H1 (cell line): ENCODE measurements around the gene ITGB4. TPM values are rescaled to one million over a fixed set of nuclear protein-coding genes. Genes with fewer than 3 reads are reported as not detected.
A peak's percentile ranks its signal among the peaks of the same experiment; 100 is the strongest.

Experiments used
- CTCF ChIA-PET: fragments of 300-600 bp; sonication (Branson Sonifier 250); formaldehyde crosslinking; loops from one replicate; lab custom pipeline; 2021; ENCODE audit not compliant: partially characterized antibody; lab: Charles Lee
- POLR2A ChIA-PET: fragments of 300-600 bp; sonication (Branson Sonifier 250); formaldehyde crosslinking; loops from one replicate; lab custom pipeline; 2021; ENCODE audit warnings: inconsistent platforms; ENCODE audit not compliant: partially characterized antibody; lab: Charles Lee
- DNase-seq, 2 experiments: peaks; one replicate each; pipeline versions ENCODE4 v3.0.0 to v3.0.0-alpha.2; 2010 to 2022; ENCODE audit warnings: low spot score in 2 of 2, low read depth in 1 of 2, mixed read lengths in 1 of 2
- FAIRE-seq: peaks from 2 replicates; lab custom pipeline; 2011; peaks lifted over from hg19 to GRCh38; lab: Jason Lieb, UNC
- H2AFZ ChIP-seq: 2 replicates; pipeline ENCODE4 v1.8.1; 2012; ENCODE audit warnings: low read length, inconsistent platforms
- H2AK5ac ChIP-seq: 2 replicates; pipeline ENCODE4 v1.6.1; 2013; ENCODE audit warnings: low read depth, low read length
- H2BK120ac ChIP-seq: replicated peaks from 2 replicates; pipeline ENCODE3; 2013; ENCODE audit warnings: low read depth, low read length, inconsistent platforms
- H2BK12ac ChIP-seq: 2 replicates; pipeline ENCODE4 v1.6.1; 2013; ENCODE audit warnings: low read depth, low read length
- H2BK15ac ChIP-seq: 2 replicates; pipeline ENCODE4 v1.6.1; 2013; ENCODE audit warnings: low read length
- H2BK20ac ChIP-seq: 2 replicates; pipeline ENCODE4 v1.6.1; 2013; ENCODE audit warnings: low read length
- H2BK5ac ChIP-seq: 2 replicates; pipeline ENCODE4 v1.6.1; 2013; ENCODE audit warnings: low read depth, low read length
- H3K14ac ChIP-seq: 2 replicates; pipeline ENCODE4 v1.6.1; 2013; ENCODE audit warnings: inconsistent platforms; ENCODE audit not compliant: insufficient read length
- H3K18ac ChIP-seq: 2 replicates; pipeline ENCODE4 v1.6.1; 2013; ENCODE audit warnings: low read length; ENCODE audit errors: extremely low read depth
- H3K23ac ChIP-seq: 2 replicates; pipeline ENCODE4 v1.6.1; 2013; ENCODE audit warnings: inconsistent platforms; ENCODE audit not compliant: insufficient read length
- H3K23me2 ChIP-seq: 2 replicates; pipeline ENCODE4 v1.6.1; 2013; ENCODE audit warnings: low read depth, low read length
- H3K27ac ChIP-seq: 2 replicates; pipeline ENCODE4 v1.6.1; 2011; ENCODE audit warnings: low read depth, low read length, inconsistent platforms
- H3K27me3 ChIP-seq, 4 experiments: replicated peaks in 1 of 4; 1 replicate in 1 of 4; 2 replicates in 3 of 4; pipeline versions ENCODE4 v1.6.1 to v1.8.1; 2011 to 2013; ENCODE audit warnings: low read length in 3 of 4, mild to moderate bottlenecking in 3 of 4, inconsistent platforms in 2 of 4, mixed read lengths in 2 of 4, moderate library complexity in 1 of 4; ENCODE audit not compliant: control insufficient read depth in 3 of 4, insufficient read depth in 3 of 4; ENCODE audit errors: extremely low read depth in 1 of 4
- H3K36me3 ChIP-seq, 4 experiments: 2 replicates each; pipeline versions ENCODE4 v1.6.1 to v1.8.1; 2011 to 2013; ENCODE audit warnings: mild to moderate bottlenecking in 4 of 4, low read length in 3 of 4, moderate library complexity in 2 of 4, control low read depth in 1 of 4, inconsistent platforms in 1 of 4; ENCODE audit not compliant: insufficient read depth in 4 of 4, control insufficient read depth in 2 of 4
- H3K4ac ChIP-seq: replicated peaks from 2 replicates; pipeline ENCODE3; 2013; ENCODE audit warnings: low read length, low read depth, mixed read lengths, inconsistent platforms; ENCODE audit not compliant: insufficient read length
- H3K4me1 ChIP-seq, 4 experiments: replicated peaks in 1 of 4; 1 replicate in 1 of 4; 2 replicates in 3 of 4; pipeline versions ENCODE4 v1.6.1 to v1.8.1; 2011 to 2013; ENCODE audit warnings: low read length in 3 of 4, inconsistent platforms in 2 of 4, mixed read lengths in 1 of 4; ENCODE audit not compliant: insufficient read depth in 4 of 4, control insufficient read depth in 3 of 4
- H3K4me2 ChIP-seq, 2 experiments: 2 replicates each; pipeline versions ENCODE4 v1.6.1 to v1.8.1; 2011 to 2013; ENCODE audit warnings: low read depth in 2 of 2, low read length in 2 of 2, control low read depth in 1 of 2, inconsistent platforms in 1 of 2, mild to moderate bottlenecking in 1 of 2; ENCODE audit not compliant: insufficient read depth in 1 of 2
- H3K4me3 ChIP-seq, 4 experiments: fragments of 200-600, 300-600 bp in 1 of 4; sonication (generic), shearing (Covaris generic), sonication (Bioruptor Twin) in 1 of 4; 2 replicates each; pipeline versions ENCODE4 v1.5.1 to v1.8.1; 2011 to 2016; ENCODE audit warnings: low read length in 4 of 4, low read depth in 3 of 4, control low read depth in 2 of 4, inconsistent platforms in 2 of 4, mild to moderate bottlenecking in 2 of 4, mixed read lengths in 1 of 4, moderate library complexity in 1 of 4; ENCODE audit not compliant: insufficient read depth in 2 of 4; ENCODE audit errors: extremely low read depth in 1 of 4
- H3K56ac ChIP-seq: replicated peaks from 2 replicates; pipeline ENCODE3; 2013; ENCODE audit warnings: low read depth, mild to moderate bottlenecking, mixed read lengths, low read length, inconsistent platforms; ENCODE audit not compliant: insufficient read length
- H3K79me1 ChIP-seq: 2 replicates; pipeline ENCODE4 v1.6.1; 2013; ENCODE audit warnings: low read depth, low read length, control low read depth
- H3K79me2 ChIP-seq, 2 experiments: 2 replicates each; pipeline versions ENCODE4 v1.6.1 to v1.8.1; 2012 to 2013; ENCODE audit warnings: low read length in 2 of 2, mild to moderate bottlenecking in 2 of 2, inconsistent platforms in 1 of 2; ENCODE audit not compliant: insufficient read depth in 2 of 2, control insufficient read depth in 1 of 2
- H3K9ac ChIP-seq, 4 experiments: replicated peaks in 1 of 4; 1 replicate in 1 of 4; 2 replicates in 3 of 4; pipeline versions ENCODE4 v1.6.1 to v1.8.1; 2011 to 2013; ENCODE audit warnings: low read depth in 3 of 4, low read length in 3 of 4, control low read depth in 2 of 4, mild to moderate bottlenecking in 2 of 4, moderate library complexity in 2 of 4, inconsistent platforms in 1 of 4; ENCODE audit errors: extremely low read depth in 1 of 4
- H3K9me3 ChIP-seq, 2 experiments: 2 replicates each; pipeline versions ENCODE4 v1.6.1 to v1.8.1; 2012 to 2013; ENCODE audit warnings: mild to moderate bottlenecking in 2 of 2, moderate library complexity in 2 of 2, control low read depth in 1 of 2, inconsistent platforms in 1 of 2, low read depth in 1 of 2, low read length in 1 of 2, mixed read lengths in 1 of 2; ENCODE audit not compliant: insufficient read depth in 2 of 2
- H4K20me1 ChIP-seq, 2 experiments: replicated peaks in 1 of 2; 2 replicates each; pipeline versions ENCODE3 to v1.8.1; 2011 to 2013; ENCODE audit warnings: inconsistent platforms in 2 of 2, low read length in 2 of 2, mild to moderate bottlenecking in 1 of 2; ENCODE audit not compliant: insufficient read depth in 2 of 2, control insufficient read depth in 1 of 2
- H4K5ac ChIP-seq: 2 replicates; pipeline ENCODE4 v1.6.1; 2013; ENCODE audit warnings: low read length, low read depth, mixed read lengths, inconsistent platforms; ENCODE audit not compliant: insufficient read length
- H4K8ac ChIP-seq: 2 replicates; pipeline ENCODE4 v1.8.0; 2013; ENCODE audit warnings: mild to moderate bottlenecking, moderate library complexity, low read length, inconsistent platforms; ENCODE audit not compliant: insufficient read depth; ENCODE audit errors: extremely low read depth
- H4K91ac ChIP-seq: replicated peaks from 2 replicates; pipeline ENCODE3; 2013; ENCODE audit warnings: low read length, mixed read lengths, inconsistent platforms; ENCODE audit not compliant: insufficient read length
- ASH2L ChIP-seq: fragments of 200-600, 300-600 bp; sonication (generic); IDR thresholded peaks from one replicate; pipeline ENCODE4 v1.7.1; 2017; ENCODE audit warnings: low read length
- JUN ChIP-seq: IDR thresholded peaks from 2 replicates; pipeline ENCODE4 v1.6.1; 2011; ENCODE audit warnings: low read depth, mild to moderate bottlenecking, improper control_type of control experiment, low read length
- WGBS, 2 experiments: shearing (Covaris generic) in 1 of 2; methylation state at CpG; one replicate each; pipeline versions ENCODE4 v1.1.6 to v1.1.7; 2013 to 2015; ENCODE audit warnings: low lambda C conversion rate in 2 of 2, mixed read lengths in 2 of 2, inconsistent platforms in 1 of 2, low coverage in 1 of 2, missing lambda C conversion rate in 1 of 2; ENCODE audit not compliant: insufficient replicate concordance in 2 of 2, insufficient coverage in 1 of 2, insufficient read length in 1 of 2; ENCODE audit errors: extremely low coverage in 1 of 2, missing lambda C conversion rate in 1 of 2; 5-methylcytosine and 5-hydroxymethylcytosine counted together
- polyA plus RNA-seq, 7 experiments: library from polyadenylated mRNA; depleted of rRNA in 3 of 7; stranded (reverse) in 5 of 7; unstranded in 2 of 7; fragments of >200 nt in 5 of 7; fragments of 200-250 nt in 2 of 7; gene quantifications; 1 replicate in 5 of 7; 2 replicates in 1 of 7; 4 replicates in 1 of 7; pipeline versions ENCODE4 v1.2.1 to v1.2.3, GENCODE V29; 2011 to 2013; ENCODE audit warnings: missing spikeins in 2 of 7, mixed read lengths in 2 of 7
- total RNA-seq: library from RNA; stranded (reverse); fragmentation: NEBNext Ultra II Directional; extraction: Animal tissue kit (Norgen Biotek cat#: 25700); gene quantifications from 2 replicates; pipeline ENCODE4 v1.2.1, GENCODE V29; 2021

ITGB4 gene
- total and polyA plus RNA-seq, 2 of the 8 experiments (the other 6 are each of a cell fraction or from before 2014, with no cell fraction given) = 5.2 to 5.6 TPM

DNA sequence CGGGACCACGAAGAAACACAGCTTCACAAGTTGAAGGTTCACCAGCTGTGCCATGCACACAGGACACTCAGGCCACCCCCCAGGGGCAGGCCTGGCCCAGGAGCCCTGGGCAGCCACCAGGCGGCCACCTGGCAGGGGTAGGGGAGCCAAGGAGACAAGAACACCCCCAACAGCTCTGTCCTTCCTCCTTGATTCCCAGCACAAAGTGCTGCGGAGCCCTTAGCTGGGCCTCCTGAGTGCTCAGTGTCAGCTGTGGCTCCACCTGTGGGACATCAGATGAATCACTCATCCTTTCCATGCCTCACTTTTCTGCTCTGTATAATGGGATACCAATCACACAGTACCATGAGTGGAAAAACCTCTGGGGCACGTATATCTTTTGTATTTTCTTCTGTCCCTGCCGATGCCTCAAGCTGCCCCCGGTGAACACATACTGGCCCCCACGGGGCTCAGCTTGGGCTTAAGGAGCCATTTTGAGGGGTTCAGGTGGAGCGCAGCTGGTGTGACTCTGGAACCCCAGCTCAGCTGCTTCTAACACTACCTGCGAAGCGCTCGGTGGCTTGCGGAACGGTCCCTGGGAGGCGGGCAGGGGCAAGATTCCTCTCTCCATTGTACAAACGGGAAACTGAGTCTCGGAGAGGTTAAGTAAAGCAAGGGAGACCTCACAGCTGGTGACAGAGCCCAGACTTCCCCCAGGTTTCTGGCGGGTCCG, 31.7 kb downstream of the ITGB4 start:
- Histone ChIP-seq H3K18ac (no peak overlapping the region; the same call in 1 of the 2 replicates), H3K4me1 (peaks cover 0 to 5% (median 3%) of the 10 kb centered on the region in 4 experiments; a peak in 4 of 7 replicates), H3K23me2 (no peaks in the 10 kb centered on the region; the same call in 1 of the 2 replicates), H2AK5ac (peak overlapping the region; percentile 69; the same call in 1 of the 2 replicates), H3K27me3 (peaks cover 0 to 2% (median 0%) of the 10 kb centered on the region in 4 experiments; a peak in 1 of 7 replicates), H2BK15ac (no peak overlapping the region), H2AFZ (peak overlapping the region; percentile 65; the same call in 1 of the 2 replicates), H3K36me3 (no peaks in the 10 kb centered on the region), H3K79me1 (no peaks in the 10 kb centered on the region), H3K9ac (peak overlapping the region in 2 of 4 experiments; percentile 29 to 39; a peak in 1 of 7 replicates), H3K4me2 (peak overlapping the region; percentile 7 to 73; a peak in 3 of 4 replicates), H3K4me3 (peak overlapping the region; percentile 11 to 59 (median 21); a peak in 5 of 8 replicates), H4K91ac (peak overlapping the region; percentile 73), H4K8ac (peak overlapping the region; percentile 80), H3K79me2 (no peaks in the 10 kb centered on the region), H3K9me3 (no peaks in the 10 kb centered on the region), H3K14ac (no peak overlapping the region), H4K20me1 (peaks cover 0 to 5% of the 10 kb centered on the region in 2 experiments), H2BK20ac (no peak overlapping the region), H2BK120ac (no peak overlapping the region), H2BK12ac (no peak overlapping the region), H3K27ac (no peak overlapping the region), H3K56ac (no peak overlapping the region), H2BK5ac (no peak overlapping the region), H4K5ac (no peak overlapping the region), H3K23ac (no peak overlapping the region), H3K4ac (peak overlapping the region; percentile 53)
- ChIA-PET CTCF (interaction anchor here (0.8 to 19.5 kb wide), 35 partner anchors 9 to 255 kb away, joined by 3 to 359 read pairs (median 5); partner anchors contain the start of genes GALK1, SMIM5 and UNK), POLR2A (interaction anchor here (0.9 to 15.1 kb wide), 16 partner anchors 10 to 485 kb away, joined by 3 to 425 read pairs (median 3); partner anchors contain the start of genes GALK1, ITGB4 and UNK)
- FAIRE-seq (no peak), DNase-seq (no peak)
- 76% methylated on average over 19 of the region's 19 CpGs; no CpG with 5 or more reads in 1 of the 2 experiments for WGBS, 2 experiments
- TF ChIP-seq ASH2L = no peak
- TF ChIP-seq JUN = no peak
